Suppressor macrophage treated with lipopolysaccharide for 1 hour (primary cell): ENCODE data around the gene MAGI3.

Experiments
- DNase-seq, 3 donors: peaks; one replicate each; pipeline ENCODE4 v3.0.0-alpha.2; 2020 to 2022

Gene MAGI3

DNA sequence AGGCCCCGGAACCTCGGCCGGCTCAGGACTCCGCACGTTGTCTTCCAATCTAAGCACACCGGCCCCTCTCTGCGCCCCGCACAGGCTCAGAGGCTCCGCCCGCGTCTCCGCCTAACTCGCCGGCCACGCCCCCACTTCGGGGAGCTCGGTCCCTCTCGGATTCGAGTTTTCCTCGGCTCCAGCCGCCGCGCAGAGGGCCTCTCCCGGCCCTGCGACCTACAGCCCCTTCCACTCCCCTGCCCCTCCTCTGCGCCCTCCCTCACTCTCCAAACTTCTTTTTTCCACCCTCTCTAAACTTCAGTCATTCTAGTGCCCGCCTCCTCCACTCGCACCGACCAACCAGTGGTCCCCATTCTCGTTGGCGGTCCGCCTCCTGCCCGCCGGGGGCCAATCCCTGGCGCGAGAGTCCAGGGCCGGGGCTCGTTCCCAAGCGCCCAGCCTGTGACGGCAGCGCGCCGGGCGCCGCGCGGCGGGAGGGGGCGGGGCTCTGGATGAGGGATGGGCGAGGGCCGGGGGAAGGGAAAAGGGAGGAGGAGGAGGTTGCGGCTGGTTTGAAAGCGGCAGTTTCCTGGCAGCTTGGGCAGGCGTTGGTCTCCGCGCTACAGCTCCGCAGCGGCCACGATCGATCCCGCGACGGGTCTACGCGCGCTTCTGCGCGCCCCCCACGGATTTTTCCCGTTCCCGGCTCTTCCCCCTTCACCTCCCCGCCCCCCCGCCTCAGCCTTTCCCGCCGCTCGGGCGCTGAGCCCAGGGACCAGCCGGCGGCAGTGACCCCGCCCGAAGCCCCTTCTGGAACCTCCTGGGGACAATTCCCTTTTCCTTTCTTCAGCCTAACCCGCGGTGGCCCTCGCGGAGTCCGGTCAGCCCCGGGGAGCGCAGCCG lies at the start of gene MAGI3:
TSS of gene MAGI3 (plus strand) at position 563 of the 882 bp plus-strand sequence. CDS start 519 bp downstream, outside the sequence.
- peak; percentile 94 to 98 (median 97) for DNase-seq

DNA sequence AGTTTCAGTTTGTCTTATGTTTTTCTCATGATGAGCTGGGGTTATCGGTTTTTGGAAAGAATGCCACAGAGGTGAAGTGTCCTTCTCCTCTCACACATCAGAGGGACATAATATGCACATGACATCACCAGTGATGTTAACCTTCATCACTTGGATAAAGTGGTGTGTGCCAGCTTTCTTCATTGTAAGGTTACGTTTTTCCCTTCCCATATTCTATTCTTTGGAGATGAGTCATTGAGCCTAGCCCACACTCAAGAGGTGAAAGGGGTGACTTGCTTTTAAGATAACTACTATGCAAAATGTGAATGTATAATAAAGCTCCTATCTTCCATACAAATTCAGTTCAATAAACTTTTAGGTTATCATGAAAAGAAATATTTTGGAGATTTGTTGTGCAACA lies 36.7 kb upstream of the MAGI3 start:
- DNase-seq: no peak

DNA sequence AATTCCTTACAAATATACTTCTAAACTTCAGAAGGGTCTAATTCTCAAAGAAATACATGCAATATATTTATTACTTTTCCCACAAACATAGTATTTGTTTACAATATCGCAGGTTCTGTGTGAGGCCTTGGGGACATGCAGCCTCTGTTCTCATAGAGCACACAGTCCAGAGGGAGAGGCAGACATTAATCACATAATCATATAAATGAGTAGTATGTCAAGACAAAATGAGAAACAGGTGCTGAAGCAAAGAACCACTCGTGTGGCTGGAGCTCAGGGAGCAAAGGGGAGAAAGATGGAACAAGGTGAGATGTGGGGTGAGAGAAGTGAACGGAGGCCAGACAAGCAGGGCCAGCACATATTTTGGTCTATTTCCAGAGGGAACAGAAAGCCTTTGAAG lies 26.4 kb upstream of the MAGI3 start:
- DNase-seq: no peak

DNA sequence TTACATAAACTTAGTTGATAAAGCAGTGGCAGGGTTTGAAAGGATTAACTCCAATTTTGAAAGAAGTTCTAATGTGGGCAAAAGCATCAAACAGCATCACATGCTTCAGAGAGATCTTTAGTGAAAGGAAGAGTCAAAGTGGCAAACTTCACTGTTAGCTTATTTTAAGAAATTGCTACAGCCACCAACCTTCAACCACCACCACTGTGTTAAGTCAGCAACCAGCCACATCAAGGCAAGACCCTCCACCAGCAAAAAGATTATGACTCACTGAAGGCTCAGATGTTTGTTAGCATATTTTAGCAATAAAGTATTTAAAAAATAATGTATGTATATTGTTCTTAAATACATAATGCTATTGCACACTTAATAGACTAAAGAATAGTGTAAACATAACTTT lies 21.3 kb upstream of the MAGI3 start:
- DNase-seq: no peak

DNA sequence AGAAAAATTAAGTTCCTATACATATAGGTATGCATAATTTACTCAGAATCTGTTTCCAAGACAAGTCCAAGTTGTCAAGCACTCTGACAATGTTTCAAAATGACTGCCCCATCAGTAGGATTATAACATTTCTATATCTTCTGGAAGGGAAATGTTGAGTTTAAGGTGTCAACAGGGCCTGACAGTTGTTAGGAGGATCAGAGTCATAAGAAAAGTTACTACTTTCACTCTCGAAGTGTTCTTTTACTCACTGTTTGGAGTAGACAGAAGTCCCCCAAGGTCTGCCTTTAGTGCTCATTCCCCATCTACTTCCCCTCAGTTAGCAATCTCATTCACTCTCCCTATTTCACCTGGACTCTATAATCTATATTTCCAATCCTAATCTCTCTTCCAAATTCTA lies 20.6 kb upstream of the MAGI3 start:
- no peak for DNase-seq

DNA sequence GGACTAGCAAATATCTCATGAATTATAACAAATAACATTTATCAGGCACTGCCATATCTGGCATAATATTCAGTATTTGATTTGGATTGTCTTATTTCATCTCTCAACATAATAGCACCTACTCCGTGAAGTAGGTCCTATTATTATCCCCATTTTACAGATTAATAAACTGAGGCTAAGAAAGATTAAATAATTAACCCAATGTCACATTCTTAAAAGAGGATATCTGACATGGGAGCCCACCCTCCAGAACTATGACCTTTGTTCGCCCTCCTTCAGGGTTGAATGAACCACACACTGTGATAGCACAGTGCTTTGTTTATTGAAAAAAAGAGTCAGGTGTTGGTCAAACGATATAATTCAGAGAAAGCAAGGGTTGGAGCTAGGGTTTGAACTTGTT lies 19.4 kb upstream of the MAGI3 start:
- DNase-seq: no peak

DNA sequence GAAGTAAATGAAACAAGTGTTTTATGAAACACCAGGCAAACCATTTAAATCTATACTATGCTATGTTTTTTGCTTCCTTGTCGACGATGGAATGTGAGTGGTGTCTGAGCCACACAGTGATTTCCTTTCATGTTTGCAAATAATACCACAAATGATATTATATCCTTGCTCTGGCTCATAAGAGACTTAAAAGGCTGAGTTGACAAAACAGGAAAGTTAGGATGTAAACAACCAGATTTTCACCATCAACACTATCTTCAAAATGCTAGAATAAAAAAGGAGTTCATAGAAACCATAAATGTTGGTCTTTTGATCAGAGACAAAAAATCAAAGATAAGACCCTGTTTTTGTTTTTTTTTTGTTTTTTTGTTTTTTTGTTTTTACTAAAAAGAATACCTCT lies 17.8 kb upstream of the MAGI3 start:
- no peak for DNase-seq

DNA sequence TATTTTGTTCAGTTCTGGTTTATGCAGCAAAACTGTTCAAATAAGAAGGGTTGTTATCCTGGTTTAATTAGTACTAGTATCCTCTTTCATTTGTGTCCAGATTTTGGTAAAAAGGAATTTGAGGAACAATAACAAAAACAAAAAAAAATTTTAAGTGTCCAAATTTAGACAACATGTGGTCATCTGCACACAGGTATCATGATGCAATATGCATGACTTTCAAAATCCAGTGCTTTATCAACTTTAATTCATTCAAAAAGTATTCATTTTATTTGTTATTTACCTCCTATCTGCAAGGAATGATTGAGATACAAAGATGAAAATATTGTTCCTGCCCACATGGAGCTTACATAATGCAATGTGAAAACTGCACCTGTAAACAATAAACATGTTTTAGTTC lies 16.7 kb upstream of the MAGI3 start:
- DNase-seq: no peak

DNA sequence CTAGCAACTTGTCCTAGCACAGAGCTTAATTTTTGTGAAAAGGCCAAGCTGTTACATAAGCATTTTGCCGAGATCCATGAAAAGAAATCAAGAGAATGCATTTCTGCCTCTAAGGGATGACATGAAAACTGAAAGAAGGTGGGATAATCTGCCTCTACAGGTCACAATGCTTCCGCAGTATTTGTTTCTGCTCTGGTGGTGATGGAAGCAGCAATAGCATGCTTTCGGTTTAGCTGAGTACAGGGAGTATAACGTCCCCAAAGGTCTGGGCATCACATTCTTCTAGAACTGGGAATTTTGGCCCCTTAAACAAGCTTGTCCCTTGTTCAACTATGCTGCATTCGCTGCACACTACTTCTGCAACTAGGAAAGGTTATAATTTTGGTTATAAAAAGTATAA lies 14.4 kb upstream of the MAGI3 start:
- no peak for DNase-seq

DNA sequence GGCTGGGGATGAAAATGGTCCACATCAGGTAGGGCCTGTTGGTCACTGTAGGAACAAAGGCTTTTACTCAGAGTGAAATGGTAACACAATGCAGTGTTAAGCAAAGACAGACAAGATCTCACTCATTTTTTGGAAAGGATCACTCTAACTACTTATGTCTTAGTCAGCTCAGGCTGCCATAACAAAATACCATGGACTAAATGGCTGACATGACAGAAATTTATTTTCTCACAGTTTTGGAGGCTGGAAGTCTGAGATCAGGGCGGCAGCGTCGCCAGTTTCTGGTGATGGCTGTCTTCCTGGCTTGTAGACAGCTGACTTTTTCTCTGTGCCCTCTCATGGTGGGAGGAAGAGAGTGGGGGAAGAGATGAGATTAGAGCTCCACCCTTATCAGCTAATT lies 10.2 kb upstream of the MAGI3 start:
- DNase-seq: no peak

DNA sequence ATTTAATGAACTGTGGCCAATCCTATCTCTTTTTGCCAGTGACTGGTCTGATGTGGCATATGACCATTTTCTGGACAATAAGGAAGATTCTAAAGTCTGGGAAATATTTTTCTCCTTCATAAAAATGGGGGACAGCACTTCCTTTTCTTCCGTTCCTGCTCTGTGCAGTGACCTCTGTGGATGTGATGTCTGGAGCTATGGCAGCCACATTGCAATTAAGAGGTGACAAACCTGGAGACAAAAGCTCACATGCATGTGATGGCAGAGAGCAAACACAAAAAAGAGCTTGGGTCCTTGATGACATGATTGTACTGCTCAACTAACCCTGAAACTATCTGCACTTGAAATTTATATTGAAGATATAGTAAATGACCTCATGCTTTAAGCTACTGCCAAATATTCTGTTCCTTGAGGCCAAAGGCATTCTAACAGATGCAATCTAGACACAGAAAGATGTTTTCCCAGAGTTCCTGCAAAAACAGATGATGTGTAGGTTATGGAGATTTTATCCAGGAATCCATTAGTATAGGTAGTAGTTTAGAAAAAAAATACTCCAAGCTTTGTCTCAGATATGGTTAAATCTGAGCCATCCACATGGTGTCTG lies 2.2 kb upstream of the MAGI3 start:
- no peak for DNase-seq

DNA sequence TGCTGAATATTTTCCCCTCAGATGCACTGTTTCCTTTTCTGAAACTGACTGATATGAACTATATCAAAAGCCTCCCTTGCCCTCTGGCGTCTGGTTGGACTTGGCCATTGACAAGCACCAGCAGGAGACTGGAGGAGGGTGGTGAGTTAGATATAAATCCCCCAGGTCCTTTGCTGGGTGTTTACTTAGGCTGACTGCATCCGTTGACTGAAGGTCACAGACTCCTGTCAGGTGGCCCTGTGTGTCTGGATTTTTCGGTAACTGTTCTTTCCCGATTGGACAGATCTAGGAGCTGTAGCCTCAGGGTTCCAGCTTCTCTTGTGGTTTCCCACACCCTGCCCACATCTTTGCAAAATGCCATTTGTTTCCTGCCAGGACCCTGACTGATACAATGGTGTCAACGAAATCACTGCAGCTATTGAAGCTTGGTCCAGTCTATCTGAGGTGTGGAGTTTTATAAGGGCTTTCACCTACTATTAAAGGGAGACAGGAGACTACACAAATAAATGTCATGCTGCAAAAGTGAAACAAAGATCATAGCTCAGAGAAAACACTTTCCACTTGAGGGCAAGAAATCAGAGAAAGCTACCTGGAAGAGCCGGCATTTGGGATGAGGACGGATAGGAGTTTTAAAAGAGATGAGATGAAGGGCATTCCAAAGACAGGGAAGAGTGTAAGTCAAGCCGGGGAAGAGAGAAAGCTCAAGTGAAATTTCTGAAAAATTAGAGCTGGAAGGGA lies 1.5 kb upstream of the MAGI3 start:
- DNase-seq: no peak

DNA sequence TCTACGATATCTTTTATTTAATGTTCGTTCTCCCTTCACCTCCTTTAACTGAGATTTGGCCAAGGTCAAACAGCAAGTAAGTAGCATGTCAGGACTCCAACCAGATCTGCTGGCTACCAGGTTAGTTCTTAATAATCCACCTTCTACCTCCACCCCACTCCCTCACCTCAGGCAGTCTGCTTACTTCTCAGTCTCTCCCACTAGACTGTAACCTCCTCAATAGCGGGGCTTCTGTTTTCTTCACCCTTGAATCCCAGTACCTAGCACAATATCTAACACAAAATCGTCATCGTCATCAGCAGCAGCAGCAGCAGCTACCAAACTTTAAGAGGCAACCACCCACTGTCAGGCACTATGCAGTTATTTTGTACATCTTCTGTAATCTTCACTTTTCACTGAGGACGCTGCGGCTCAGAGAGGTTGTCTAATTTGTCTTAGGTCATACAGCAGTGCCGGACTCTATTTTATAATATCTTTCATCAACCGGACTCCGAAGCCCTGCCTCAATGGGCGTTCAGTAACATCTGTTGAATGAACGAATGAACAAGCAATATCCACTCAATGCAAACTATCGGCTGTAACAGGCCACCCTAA lies 859 bp upstream of the MAGI3 start:
- DNase-seq: no peak

DNA sequence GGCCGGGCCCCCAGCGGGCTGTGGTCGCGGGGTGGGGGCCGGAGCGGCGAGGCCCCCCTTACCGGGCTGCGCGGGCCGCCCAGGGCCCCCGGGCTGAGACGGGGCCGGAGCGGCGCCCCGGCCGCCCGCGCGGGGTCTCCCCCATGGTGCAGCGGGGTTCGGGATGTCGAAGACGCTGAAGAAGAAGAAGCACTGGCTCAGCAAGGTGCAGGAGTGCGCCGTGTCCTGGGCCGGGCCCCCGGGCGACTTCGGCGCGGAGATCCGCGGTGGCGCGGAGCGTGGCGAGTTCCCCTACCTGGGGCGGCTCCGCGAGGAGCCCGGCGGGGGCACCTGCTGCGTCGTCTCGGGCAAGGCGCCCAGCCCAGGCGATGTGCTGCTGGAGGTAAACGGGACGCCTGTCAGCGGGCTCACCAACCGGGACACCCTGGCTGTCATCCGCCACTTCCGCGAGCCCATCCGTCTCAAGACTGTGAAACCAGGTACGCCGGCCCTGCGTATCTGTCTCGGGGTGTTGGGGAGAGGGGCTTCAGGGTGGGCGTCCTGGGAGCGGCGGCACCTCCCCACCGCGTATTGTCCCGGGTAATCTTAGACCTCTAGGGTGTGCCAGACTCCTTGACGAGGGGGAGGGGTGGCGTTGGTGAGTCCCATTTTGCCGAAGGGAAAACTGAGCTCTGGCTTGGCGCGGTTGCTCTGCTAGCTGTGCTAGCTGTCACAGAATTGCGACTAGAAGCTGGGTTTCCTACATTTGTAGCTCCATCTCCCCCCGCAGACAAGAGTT lies 745 bp downstream of the MAGI3 start:
- DNase-seq: peak in 1 of 3 donors; percentile 26

DNA sequence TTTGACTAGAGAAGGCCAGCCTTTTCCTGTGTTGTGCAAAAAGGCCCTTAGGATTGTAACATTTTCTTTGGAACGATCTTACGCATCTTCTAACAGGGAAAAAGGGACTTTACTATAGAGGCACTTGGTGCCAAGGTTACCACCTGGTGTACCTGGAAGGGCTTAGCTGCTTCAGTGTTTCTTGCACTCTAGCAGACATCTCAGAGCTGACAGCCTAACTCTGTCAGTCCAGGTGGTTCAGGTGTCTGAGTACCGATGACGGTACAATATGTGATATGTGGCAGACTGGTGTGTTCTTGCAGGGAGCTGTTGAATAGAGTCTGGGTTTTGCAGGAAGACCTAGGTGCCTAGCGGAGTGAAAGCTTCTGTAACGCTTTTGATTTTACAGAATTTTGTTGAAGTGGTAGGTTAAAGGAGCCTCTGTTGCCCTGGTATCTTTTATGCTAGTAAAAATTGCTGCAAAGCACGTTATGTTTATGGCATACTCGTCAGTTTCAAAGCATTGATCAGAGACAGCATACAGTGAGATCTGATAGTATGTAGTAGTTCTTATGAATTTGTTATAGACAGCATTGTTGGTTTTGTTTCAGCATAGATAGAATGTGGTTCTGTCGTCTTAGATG lies 1.4 kb downstream of the MAGI3 start:
- DNase-seq: no peak

DNA sequence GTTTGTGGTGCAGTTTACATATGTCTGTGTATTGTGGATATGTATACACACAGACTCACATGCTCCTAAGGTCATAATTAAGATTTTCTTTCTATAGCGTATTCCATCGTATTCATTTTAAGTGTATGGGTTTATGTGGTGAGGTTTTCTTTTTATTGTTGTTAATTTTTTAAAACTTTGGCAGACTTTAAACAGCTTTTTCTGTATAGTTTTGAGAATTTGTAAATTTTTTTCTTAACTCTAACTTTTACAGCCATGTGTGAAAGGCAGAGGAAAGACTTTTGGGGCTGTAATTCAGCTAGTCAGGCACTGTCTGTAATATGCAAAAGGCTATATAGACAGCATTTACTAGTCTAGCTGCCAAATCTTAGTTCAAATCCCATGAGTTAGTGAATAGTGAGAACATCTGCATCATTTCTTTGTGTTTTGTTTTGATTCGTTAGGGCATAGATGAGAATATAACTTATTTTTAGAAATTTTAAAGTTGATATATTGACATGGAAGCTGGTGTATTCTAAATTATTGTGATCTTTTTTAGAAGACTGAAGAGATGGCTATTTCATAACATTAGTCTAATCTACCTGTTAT lies 2.3 kb downstream of the MAGI3 start:
- DNase-seq: no peak

DNA sequence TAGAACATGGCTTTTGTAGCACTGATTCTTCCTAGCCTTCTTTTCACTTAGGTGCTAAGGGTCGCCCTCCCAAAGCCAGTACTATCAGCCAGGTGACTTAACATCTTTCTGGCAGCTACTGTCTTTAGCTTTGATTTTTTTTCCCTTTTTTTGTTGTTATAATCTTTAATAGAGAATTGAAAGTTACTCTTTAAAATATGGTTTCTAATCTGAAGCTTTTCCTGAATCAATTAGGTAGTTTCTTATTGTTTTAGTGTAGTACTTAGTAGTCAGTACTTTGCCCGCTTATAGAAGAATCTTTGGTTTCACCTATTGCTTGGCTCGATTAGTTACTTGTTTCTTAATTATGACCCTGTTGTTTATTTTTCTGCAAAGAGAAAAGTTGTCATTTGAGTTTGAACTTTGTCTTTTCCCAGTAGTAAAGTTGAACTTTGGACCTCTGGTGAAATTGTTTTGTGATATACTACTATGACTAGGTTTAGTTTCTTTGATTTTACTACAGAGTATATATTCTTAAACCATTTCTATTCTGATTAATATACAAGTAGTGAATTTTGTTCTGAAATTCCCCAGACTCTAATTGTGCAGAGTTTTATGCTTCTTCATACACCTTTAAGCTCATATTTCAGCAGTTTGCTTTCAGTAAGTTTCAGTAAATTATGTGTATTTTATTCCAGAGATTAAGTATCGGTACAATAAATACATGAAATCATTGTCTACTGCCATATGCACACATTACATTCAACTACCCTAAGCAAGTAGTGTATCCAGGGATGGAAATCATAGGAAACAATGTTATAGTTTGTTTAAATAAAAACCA lies 3.9 kb downstream of the MAGI3 start:
- no peak for DNase-seq

DNA sequence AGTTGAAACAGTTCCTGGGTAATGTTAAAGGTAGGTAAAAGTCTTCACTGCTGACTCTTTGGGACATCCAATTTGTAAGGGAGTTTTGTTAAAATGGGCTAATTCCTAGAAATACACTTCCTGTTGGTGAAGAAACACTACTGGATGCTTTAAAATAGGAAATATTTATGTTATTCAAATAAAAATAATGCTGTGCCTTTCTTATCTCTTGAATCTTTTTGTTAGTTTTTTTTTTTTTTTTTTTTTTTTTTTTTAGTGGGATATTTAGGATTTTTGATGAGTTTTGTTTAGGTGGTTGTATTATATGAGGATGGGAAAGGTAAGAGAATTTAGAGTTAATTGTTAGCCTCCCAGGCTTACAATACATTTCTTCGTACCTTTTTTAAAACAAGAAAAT lies 4.5 kb downstream of the MAGI3 start:
- DNase-seq: no peak

DNA sequence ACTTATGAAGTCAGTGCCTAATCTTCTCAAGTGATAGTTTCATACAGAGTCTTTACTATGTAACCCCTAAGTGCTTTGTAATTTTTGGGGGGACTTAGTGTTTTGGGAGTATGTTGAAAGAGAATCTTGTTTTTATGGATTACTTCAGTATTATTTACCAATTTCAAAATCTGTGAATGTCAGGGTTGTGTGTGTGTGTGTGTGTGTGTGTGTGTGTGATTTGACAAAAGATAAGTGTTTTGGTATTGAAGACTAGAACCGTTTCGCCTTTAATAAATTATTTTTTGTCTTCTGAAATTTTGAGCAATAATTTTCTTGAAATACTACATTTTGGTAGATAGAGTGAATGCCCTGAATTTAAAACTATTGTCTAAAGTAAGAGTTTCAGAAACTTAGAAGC lies 5.8 kb downstream of the MAGI3 start:
- no peak for DNase-seq

DNA sequence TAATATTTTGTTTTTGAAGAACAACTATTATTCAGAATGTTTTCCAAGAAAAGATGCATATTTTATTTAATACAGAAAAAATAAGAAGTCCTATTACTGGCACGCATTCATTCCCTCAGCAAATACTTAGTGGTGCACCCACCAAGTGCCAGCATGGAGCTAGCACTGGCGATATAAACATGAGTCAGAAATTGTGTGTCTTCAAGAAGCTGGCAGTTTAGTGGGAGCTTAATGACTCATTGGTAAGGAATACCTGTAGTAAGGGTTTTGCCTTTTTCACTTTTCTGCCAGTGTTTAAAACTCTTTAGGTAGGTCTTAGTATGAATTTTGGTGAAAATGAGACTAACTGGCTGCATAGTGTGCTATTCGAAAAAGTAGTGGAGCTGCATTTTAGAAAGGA lies 6.3 kb downstream of the MAGI3 start:
- DNase-seq: no peak

DNA sequence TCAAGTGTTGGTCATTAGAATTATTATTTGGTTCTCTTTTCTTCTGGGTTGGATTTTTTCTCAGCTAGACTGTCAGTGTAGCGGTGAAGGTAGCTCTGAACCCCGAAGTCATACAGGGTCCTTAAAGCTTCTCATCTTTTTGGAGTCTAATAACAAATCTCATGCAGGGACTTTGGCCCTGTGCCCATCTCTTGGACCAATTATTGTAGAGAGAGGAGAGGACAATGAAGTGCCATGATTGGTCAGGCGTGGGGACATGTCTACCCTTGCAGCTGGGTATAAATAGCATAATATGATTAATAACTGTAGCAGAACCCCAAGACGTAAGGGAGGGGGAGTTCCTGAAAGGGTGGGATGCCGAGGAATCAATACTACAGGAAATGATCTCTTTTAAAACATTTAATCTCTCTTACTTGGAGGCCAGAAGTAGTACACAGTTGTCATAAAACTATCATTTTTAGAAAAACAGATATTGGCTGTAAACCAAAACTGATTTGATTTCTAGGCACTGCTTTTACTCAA lies 8.8 kb downstream of the MAGI3 start:
- no peak for DNase-seq
